ENCODE data around the gene SASH1. TPM values are rescaled to one million over a fixed set of nuclear protein-coding genes. Genes with fewer than 3 reads are reported as not detected.

The SASH1 gene
- total and polyA plus RNA-seq, 7 experiments from 2014 or later, result 0.24 to 7.8 (median 1.4) TPM; not detected in 2

DNA sequence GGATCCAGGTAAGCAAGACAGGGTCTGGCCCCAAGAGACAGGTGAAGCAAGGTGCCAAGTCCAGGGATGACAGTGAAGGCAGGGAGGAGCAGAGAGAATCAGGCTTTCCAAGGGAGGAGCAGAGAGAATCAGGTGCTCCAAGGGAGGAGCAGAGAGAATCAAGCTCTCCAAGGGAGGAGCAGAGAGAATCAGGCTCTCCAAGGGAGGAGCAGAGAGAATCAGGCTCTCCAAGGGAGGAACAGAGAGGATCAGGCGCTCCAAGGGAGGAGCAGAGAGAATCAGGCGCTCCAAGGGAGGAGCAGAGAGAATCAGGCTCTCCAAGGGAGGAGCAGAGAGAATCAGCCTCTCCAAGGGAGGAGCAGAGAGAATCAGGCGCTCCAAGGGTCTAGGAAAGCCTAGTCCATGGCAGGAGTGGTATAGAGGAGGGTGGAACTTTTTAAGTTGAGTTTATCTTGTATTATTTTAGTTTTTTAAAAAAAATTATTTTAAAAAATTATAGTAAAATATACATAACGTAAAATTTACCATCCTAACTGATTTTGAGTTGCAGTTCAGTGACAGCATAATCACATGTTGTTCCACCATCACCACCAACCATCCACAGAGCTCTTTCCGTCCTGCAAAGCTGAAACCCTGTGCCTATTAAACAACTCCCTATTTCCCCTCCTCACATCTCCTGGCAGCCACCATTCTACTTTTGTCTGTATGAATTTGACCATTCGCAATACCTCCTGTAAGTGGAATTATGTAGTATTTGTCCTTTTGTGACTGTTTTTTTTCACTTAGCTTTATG lies 64.1 kb downstream of the SASH1 start:
- intact Hi-C loops (cut with micrococcal nuclease), result no loop called here
- POLR2A ChIA-PET, result no interaction called here
- Histone ChIP-seq H3K27ac (ENCODE audit: low read depth, low read length) (no peak overlapping the region), H3K36me3 (ENCODE audit: control insufficient read depth in 2 of 3, insufficient read depth in 3 of 3, low read length in 3 of 3) (no peaks in the 10 kb centered on the region), H3K4me1 (ENCODE audit: control insufficient read depth in 2 of 2, insufficient read depth in 2 of 2, low read length in 2 of 2) (no peaks in the 10 kb centered on the region), H3K4me3 (ENCODE audit: low read length) (no peak overlapping the region), H3K9me3 (ENCODE audit: control insufficient read depth in 2 of 3, low read length in 3 of 3) (no peaks in the 10 kb centered on the region), H3K27me3 (ENCODE audit: control insufficient read depth in 2 of 2, insufficient read depth in 2 of 2, low read length in 2 of 2) (no peaks in the 10 kb centered on the region)
- peaks cover 6 to 16% (median 15%) of the 10 kb centered on the region in 5 donors for H3K27me3 Mint-ChIP-seq
- H3K36me3 Mint-ChIP-seq, result no peaks in the 10 kb centered on the region
- no peak overlapping the region for H3K27ac Mint-ChIP-seq
- DNase-seq, result no peak
- peaks cover 0 to 3% (median 0%) of the 10 kb centered on the region in 7 donors for H3K4me1 Mint-ChIP-seq
- H3K4me3 Mint-ChIP-seq, result no peak overlapping the region
- peaks cover 0 to 3% (median 0%) of the 10 kb centered on the region in 11 donors for H3K9me3 Mint-ChIP-seq
- CTCF ChIA-PET, result no interaction called here
- no peak for ATAC-seq

DNA sequence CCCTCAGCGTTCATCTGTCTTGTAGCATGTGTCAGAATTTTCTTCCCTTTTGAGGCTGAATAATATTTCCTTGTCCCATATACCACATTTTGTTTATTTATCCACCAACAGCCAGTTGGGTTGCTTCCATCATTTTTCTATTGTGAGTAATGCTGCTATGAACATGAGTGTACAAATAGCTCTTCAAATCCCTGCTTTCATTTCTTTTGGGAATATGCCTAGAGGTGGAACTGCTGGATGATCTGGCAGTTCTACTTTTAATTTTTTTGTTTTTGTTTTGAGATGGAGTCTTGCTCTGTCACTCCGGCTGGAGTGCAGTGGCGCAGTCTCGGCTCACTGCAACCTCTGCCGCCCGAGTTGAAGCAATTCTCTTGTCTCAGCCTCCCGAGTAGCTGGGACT lies 64.7 kb downstream of the SASH1 start:
- Histone ChIP-seq H3K4me3 (ENCODE audit: low read length) (no peak overlapping the region), H3K27me3 (ENCODE audit: control insufficient read depth in 2 of 2, insufficient read depth in 2 of 2, low read length in 2 of 2) (no peaks in the 10 kb centered on the region), H3K9me3 (ENCODE audit: control insufficient read depth in 2 of 3, low read length in 3 of 3) (no peaks in the 10 kb centered on the region), H3K27ac (ENCODE audit: low read depth, low read length) (no peak overlapping the region), H3K36me3 (ENCODE audit: control insufficient read depth in 2 of 3, insufficient read depth in 3 of 3, low read length in 3 of 3) (no peaks in the 10 kb centered on the region), H3K4me1 (ENCODE audit: control insufficient read depth in 2 of 2, insufficient read depth in 2 of 2, low read length in 2 of 2) (no peaks in the 10 kb centered on the region)
- ChIA-PET POLR2A (no interaction called here), CTCF (no interaction called here)
- Mint-ChIP-seq H3K27ac (no peak overlapping the region), H3K9me3 (peaks cover 0 to 3% (median 0%) of the 10 kb centered on the region in 11 donors), H3K4me3 (no peak overlapping the region), H3K36me3 (no peaks in the 10 kb centered on the region), H3K27me3 (peaks cover 6 to 15% (median 13%) of the 10 kb centered on the region in 5 donors), H3K4me1 (peaks cover 0 to 3% (median 0%) of the 10 kb centered on the region in 7 donors)
- DNase-seq (no peak), ATAC-seq (no peak)
- intact Hi-C loops (cut with micrococcal nuclease), result no loop called here

DNA sequence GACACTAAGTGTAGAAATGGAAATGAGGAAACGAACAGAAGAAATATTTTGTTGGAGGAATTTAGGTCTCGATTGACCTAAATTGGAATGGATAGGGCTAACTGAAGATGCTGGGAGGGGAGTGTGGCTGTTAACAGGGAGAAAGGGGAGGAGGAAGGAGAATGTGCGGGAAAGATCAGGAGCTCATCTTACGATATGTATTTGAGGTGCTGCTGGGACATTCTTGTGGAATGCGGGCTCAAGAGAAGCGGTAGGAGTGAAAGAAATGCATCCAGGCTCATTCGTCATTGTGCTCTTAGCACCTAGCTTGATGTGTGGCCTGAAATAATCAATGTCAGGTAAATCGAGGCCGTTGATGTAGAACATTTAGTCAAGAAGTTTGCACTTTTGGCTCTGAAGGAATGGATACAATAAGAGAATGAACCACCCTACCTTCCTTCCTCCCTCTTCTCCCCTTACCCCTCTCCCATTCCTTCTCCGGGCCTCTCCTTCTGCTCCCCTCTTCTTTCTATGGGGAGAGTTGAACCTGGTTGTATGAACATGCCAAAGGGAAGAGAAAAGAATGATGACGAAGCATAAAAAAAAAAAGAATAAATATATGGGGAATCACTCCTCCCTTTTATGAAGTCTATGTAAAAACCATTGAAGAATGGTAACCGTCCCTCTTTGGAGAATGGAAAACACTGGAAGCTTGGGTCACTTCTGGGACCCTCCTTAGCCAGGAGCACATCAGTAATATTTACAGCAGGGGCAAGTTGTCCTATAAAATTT lies 70.9 kb downstream of the SASH1 start:
- Histone ChIP-seq H3K27ac (ENCODE audit: low read depth, low read length) (no peak overlapping the region), H3K9me3 (ENCODE audit: control insufficient read depth in 2 of 3, low read length in 3 of 3) (no peaks in the 10 kb centered on the region), H3K4me3 (ENCODE audit: low read length) (no peak overlapping the region), H3K36me3 (ENCODE audit: control insufficient read depth in 2 of 3, insufficient read depth in 3 of 3, low read length in 3 of 3) (no peaks in the 10 kb centered on the region), H3K4me1 (ENCODE audit: control insufficient read depth in 2 of 2, insufficient read depth in 2 of 2, low read length in 2 of 2) (no peaks in the 10 kb centered on the region), H3K27me3 (ENCODE audit: control insufficient read depth in 2 of 2, insufficient read depth in 2 of 2, low read length in 2 of 2) (no peaks in the 10 kb centered on the region)
- no peak overlapping the region for H3K4me3 Mint-ChIP-seq
- POLR2A ChIA-PET, result no interaction called here
- intact Hi-C loops (cut with micrococcal nuclease), result no loop called here
- DNase-seq (no peak), ATAC-seq (no peak)
- CTCF ChIA-PET, result no interaction called here
- H3K9me3 Mint-ChIP-seq, result peaks cover 0 to 5% (median 0%) of the 10 kb centered on the region in 11 donors
- no peaks in the 10 kb centered on the region for H3K36me3 Mint-ChIP-seq
- H3K4me1 Mint-ChIP-seq, result no peaks in the 10 kb centered on the region
- H3K27ac Mint-ChIP-seq, result no peak overlapping the region
- peaks cover 4 to 21% (median 14%) of the 10 kb centered on the region in 5 donors for H3K27me3 Mint-ChIP-seq

DNA sequence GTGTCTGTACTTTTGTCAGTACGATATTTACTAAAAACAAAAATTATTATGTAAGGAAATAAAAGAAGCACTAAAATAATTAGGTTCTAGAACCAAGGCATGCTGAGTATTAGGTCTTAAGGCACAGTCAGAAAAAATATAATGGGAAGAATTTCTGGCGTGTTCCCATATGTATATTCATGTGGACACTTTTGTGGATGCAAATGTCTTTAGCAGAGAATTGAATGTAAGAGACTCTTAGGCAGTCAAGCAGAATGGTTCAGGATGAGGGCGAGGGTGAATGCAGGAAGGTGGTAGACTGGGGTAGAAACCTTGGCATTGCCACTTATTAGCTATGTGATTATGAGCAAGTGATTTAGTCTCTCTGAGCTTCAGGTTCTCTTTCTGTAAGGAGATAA lies 71.5 kb downstream of the SASH1 start:
- intact Hi-C loops (cut with micrococcal nuclease), result no loop called here
- peaks cover 9 to 27% (median 12%) of the 10 kb centered on the region in 5 donors for H3K27me3 Mint-ChIP-seq
- DNase-seq, result no peak
- CTCF ChIA-PET, result no interaction called here
- no peak for ATAC-seq
- H3K9me3 Mint-ChIP-seq, result peaks cover 0 to 5% (median 0%) of the 10 kb centered on the region in 11 donors
- no peaks in the 10 kb centered on the region for H3K27me3 ChIP-seq (ENCODE audit: control insufficient read depth in 2 of 2, insufficient read depth in 2 of 2, low read length in 2 of 2)
- no peak overlapping the region for H3K4me3 Mint-ChIP-seq
- no peaks in the 10 kb centered on the region for H3K9me3 ChIP-seq (ENCODE audit: control insufficient read depth in 2 of 3, low read length in 3 of 3)
- H3K4me1 ChIP-seq (ENCODE audit: control insufficient read depth in 2 of 2, insufficient read depth in 2 of 2, low read length in 2 of 2), result no peaks in the 10 kb centered on the region
- H3K27ac Mint-ChIP-seq, result no peak overlapping the region
- no peaks in the 10 kb centered on the region for H3K36me3 Mint-ChIP-seq
- no peaks in the 10 kb centered on the region for H3K4me1 Mint-ChIP-seq
- no peaks in the 10 kb centered on the region for H3K36me3 ChIP-seq (ENCODE audit: control insufficient read depth in 2 of 3, insufficient read depth in 3 of 3, low read length in 3 of 3)
- POLR2A ChIA-PET, result no interaction called here
- H3K4me3 ChIP-seq (ENCODE audit: low read length), result no peak overlapping the region
- H3K27ac ChIP-seq (ENCODE audit: low read depth, low read length), result no peak overlapping the region

DNA sequence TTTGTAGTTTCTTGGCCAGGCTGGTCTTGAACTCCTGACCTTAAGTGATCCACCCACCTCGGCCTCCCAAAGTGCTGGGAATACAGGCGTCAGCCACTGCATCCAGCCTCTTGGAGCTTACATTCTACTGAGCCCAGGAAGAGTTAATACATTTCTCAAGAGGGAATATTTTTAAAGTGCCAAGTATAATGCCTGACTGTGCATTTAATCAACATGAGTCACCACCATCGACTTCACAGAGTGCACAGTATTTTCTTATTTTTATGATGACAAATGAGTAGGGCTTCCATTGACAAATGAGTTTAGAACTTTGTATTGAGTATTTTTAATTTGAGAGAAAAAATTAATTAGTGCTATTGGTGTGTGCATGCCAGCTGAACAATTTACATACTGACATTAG lies 72.2 kb downstream of the SASH1 start:
- Histone ChIP-seq H3K27ac (ENCODE audit: low read depth, low read length) (no peak overlapping the region), H3K9me3 (ENCODE audit: control insufficient read depth in 2 of 3, low read length in 3 of 3) (no peaks in the 10 kb centered on the region), H3K4me1 (ENCODE audit: control insufficient read depth in 2 of 2, insufficient read depth in 2 of 2, low read length in 2 of 2) (no peaks in the 10 kb centered on the region), H3K27me3 (ENCODE audit: control insufficient read depth in 2 of 2, insufficient read depth in 2 of 2, low read length in 2 of 2) (no peaks in the 10 kb centered on the region), H3K36me3 (ENCODE audit: control insufficient read depth in 2 of 3, insufficient read depth in 3 of 3, low read length in 3 of 3) (no peaks in the 10 kb centered on the region), H3K4me3 (ENCODE audit: low read length) (no peak overlapping the region)
- H3K36me3 Mint-ChIP-seq, result no peaks in the 10 kb centered on the region
- ATAC-seq (no peak), DNase-seq (no peak)
- intact Hi-C loops (cut with micrococcal nuclease), result no loop called here
- POLR2A ChIA-PET, result no interaction called here
- H3K9me3 Mint-ChIP-seq, result peaks cover 0 to 5% (median 0%) of the 10 kb centered on the region in 11 donors
- CTCF ChIA-PET, result no interaction called here
- H3K27me3 Mint-ChIP-seq, result peaks cover 11 to 27% (median 13%) of the 10 kb centered on the region in 5 donors
- H3K4me1 Mint-ChIP-seq, result no peaks in the 10 kb centered on the region
- H3K4me3 Mint-ChIP-seq, result no peak overlapping the region
- H3K27ac Mint-ChIP-seq, result no peak overlapping the region

DNA sequence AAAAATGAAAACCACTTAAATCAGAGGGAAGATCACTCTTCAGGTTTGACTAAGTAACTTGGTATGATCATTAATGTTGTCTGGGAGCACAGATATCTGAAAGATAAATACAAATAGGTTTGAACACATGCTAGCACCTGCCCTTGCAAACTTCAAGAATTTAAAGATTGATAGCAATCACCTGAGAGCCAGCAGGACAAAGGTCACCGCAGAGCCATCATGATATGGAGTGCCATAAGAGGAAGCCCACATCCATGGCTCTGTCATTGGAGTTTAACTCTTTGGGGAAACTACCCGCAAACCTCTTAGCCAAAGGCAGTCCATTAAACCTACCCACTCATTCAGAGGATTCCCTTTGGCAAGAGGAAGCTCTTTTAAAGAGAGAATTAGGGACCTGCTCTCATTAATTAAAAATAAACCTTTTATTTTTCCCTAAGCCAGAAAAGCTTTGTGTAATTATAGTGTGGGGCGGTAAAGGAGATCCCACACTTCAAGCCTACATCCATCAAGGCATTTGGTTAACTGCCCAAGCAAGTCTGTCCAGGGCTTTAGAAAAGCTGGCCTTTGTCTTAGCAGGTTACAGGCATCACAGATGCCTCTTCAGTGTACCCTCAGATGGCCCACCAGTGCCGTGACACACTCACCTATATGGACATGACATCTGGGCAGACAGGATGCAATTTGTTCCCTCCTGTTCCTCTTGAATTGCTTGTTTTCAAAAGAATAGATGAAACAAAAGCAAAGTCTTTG lies 73.0 kb downstream of the SASH1 start:
- Histone ChIP-seq H3K36me3 (ENCODE audit: control insufficient read depth in 2 of 3, insufficient read depth in 3 of 3, low read length in 3 of 3) (no peaks in the 10 kb centered on the region), H3K27me3 (ENCODE audit: control insufficient read depth in 2 of 2, insufficient read depth in 2 of 2, low read length in 2 of 2) (no peaks in the 10 kb centered on the region), H3K27ac (ENCODE audit: low read depth, low read length) (no peak overlapping the region), H3K4me3 (ENCODE audit: low read length) (no peak overlapping the region), H3K4me1 (ENCODE audit: control insufficient read depth in 2 of 2, insufficient read depth in 2 of 2, low read length in 2 of 2) (no peaks in the 10 kb centered on the region), H3K9me3 (ENCODE audit: control insufficient read depth in 2 of 3, low read length in 3 of 3) (no peaks in the 10 kb centered on the region)
- H3K27me3 Mint-ChIP-seq, result peaks cover 11 to 27% (median 13%) of the 10 kb centered on the region in 5 donors
- peaks cover 0 to 5% (median 0%) of the 10 kb centered on the region in 11 donors for H3K9me3 Mint-ChIP-seq
- POLR2A ChIA-PET, result no interaction called here
- no peak for DNase-seq
- H3K4me3 Mint-ChIP-seq, result no peak overlapping the region
- no peaks in the 10 kb centered on the region for H3K4me1 Mint-ChIP-seq
- ATAC-seq, result no peak
- no peaks in the 10 kb centered on the region for H3K36me3 Mint-ChIP-seq
- intact Hi-C loops (cut with micrococcal nuclease), result no loop called here
- CTCF ChIA-PET, result no interaction called here
- H3K27ac Mint-ChIP-seq, result no peak overlapping the region
